ENCODE results near the gene EDA.

- TF ChIP-seq ZNF274 (IDR thresholded peaks at IDR 0.05; ENCODE audit: insufficient read depth, insufficient read length), result no peak
- TF ChIP-seq YY1 (IDR thresholded peaks at IDR 0.05; ENCODE audit: low read depth, low read length), result no peak
- no peak for TF ChIP-seq PAX5 (IDR thresholded peaks at IDR 0.05; ENCODE audit: borderline replicate concordance, low read depth, low read length)
- TF ChIP-seq EZH2 (IDR thresholded peaks at IDR 0.05; ENCODE audit: borderline replicate concordance, control insufficient read depth, low read depth, low read length), result no peak
- no peak for TF ChIP-seq CTCF (IDR thresholded peaks at IDR 0.05 in 2 of 3, conservative IDR thresholded peaks at IDR 0.05 in 1 of 3; ENCODE audit: control insufficient read depth in 2 of 3, extremely low read depth in 1 of 3, insufficient read depth in 1 of 3, low read depth in 3 of 3, low read length in 3 of 3)
- TF ChIP-seq ZSCAN29 (IDR thresholded peaks at IDR 0.05), result no peak
Measured at GRCh38 chrX:69793260-69793935, 177.5 kb downstream of the EDA start.
